NCI-H226 (cell line): ENCODE results near the gene STK35.
"Not testable (repeated sequence)": the region's sequence is repeated elsewhere in the genome, so short reads cannot be mapped to it uniquely, and the experiment has no call there.

Experiments used
- DNase-seq: peaks from one replicate; pipeline ENCODE4 v3.0.0-alpha.2; 2015

Gene STK35

GRCh38 chr20:2163757-2164156 is 62.1 kb downstream of the STK35 start:
- DNase-seq: no peak

GRCh38 chr20:2164421-2164820 is 62.8 kb downstream of the STK35 start:
- DNase-seq: no peak

DNA sequence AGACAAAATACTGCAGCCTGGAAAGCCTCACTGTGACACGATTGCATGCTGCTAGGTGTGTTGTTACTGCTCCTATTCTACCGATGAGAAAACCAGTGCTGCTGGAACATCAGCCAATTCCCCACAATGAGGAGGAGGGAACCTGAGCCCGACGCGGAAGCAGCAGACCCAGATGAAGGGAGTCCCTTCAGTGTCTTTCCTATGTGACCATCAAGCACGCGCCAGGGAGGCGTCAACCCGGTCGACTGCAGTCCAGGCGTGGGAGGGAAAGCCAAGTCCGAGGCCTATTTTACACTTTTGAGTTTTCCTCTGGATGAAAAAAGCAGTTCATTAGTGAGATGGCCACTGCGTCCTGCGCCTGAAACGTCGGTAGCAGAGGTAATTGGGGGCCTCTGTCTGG is 63.3 kb downstream of the STK35 start:
- no peak for DNase-seq

- no peak for DNase-seq
These were observed 64.2 kb downstream of the STK35 start for GRCh38 chr20:2165871-2166270.

DNA sequence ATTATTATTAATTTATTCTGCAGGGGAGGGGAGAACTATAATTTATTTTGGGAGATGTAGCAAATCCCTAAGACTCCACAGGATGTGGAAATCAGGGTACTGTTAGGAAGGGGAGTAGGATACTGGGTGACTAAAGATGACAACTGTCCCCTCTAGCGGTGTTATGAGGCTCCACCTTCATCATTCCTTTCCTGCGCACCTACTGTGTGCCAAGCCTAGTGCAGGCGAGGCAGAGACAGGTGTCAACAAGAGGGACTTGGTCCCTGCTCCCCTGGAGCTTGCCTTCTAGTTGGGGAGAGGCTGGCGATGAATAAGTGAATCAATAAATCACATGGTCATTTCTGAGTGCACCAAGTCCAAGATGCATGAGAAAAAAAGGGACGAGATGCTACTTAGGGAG is 65.5 kb downstream of the STK35 start:
- DNase-seq: no peak

DNA sequence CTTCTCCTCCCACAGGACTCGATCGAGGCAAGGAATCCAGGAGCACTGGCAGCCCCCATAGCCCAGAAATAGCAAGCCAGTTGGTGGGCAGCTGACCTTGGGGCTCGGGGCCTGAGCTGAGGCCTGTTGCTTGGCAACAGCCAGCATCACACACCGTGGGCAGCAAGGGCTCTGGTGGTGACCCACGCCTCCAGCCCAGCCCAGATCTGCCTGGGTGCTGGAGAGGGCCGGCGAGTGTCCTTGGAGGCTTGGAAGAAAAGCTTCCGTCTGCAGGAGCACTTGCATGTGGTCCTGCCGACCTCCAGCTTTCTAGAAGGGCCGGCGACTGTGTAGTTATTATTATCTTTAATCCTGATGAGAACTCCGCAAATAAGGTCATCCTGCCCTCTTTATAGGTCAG is 67.3 kb downstream of the STK35 start:
- DNase-seq: no peak

DNA sequence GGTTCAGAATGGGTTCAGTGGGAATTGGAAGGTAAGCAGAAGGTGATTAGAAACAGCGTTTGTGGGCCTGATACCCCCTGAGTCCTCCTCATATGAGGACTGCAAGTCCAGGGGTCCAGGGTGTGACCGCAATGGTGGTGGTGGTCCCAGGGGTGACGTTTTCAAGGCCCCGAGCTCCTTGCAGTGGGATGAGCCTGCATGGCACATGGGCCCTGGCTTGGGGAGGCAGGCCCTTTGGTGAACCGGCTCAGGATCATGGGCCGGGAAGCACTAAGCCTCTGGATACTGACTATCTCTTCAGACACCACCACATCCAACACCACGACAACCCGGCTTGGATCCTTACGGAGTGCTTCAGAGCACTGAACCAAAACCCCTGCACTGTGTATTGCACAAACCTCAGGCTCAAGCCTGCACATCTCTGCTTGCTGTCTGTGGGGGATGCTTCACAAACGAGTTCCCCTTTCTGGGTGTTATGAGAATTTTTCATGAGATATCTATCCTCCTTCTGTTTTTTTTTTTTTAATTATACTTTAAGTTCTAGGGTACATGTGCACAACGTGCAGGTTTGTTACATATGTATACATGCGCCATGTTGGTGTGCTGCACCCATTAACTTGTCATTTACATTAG is 67.9 kb downstream of the STK35 start:
- DNase-seq: no peak

GRCh38 chr20:2170404-2170803 is 68.8 kb downstream of the STK35 start:
- DNase-seq: no peak

- DNase-seq: no peak
These were observed 69.7 kb downstream of the STK35 start for GRCh38 chr20:2171266-2171790.

- DNase-seq: not testable (repeated sequence)
These were observed 70.2 kb downstream of the STK35 start for GRCh38 chr20:2171840-2172239.

DNA sequence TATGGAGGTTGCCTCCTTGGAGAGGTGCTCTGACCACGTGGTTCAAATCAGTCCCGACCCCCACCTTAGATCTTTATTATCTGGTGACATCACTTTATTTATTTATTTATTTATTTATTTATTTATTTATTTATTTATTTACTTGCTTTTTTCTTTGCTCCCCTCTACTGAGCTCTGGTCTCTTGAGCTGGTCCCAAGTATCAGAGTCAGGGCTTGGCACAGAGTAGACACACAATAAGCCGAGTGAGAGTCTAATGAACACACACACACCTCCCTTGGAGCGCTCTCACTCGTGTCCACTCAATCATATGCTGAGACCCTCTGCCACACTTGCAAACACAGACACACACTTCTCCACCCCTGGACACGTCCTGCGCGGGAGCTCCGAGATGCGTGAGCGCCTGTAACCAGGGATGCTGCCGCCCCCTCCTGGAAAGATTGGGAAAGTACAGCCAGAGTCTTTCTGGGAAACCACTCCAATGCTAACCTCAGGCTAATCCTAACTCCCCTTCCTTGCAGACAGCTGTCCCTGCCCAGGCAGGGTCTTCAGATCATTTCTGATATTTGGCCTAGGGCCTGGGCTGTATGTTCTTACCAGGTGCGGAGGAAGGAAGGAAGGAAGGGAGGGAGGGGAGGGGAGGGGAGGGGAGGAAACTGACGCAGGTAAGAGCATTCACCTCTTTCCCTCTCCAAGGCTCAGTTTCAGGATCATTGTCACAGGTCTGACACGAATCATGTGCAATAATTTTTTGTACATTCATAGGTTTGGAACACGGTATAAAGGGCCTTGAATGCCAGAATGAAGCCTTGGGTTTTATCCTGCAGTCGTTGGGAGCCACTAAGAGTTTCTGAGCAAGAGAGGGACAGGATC is 70.9 kb downstream of the STK35 start:
- no peak for DNase-seq

DNA sequence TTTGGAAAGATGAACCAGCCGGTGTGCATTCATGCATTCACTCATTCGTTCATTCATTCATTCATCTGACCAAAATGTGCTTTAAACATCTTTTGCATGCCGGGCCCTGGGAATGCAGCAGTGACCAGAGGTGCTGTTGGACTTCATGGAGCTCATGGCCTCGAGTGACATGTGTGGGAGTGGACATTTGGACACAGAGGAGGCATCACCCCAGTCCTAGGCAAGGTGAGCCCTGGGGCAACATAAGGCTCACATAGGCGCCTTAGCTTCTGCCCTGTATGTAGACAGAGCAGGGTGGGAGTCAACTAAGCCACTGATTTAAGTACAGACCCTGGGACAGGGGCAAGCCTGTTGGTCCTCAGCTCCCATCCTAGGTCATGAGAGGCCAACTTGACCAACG is 71.6 kb downstream of the STK35 start:
- DNase-seq: no peak

- DNase-seq: no peak
These were observed 72.4 kb downstream of the STK35 start for GRCh38 chr20:2174067-2174466.

GRCh38 chr20:2176946-2177345 is 75.3 kb downstream of the STK35 start:
- no peak for DNase-seq

DNA sequence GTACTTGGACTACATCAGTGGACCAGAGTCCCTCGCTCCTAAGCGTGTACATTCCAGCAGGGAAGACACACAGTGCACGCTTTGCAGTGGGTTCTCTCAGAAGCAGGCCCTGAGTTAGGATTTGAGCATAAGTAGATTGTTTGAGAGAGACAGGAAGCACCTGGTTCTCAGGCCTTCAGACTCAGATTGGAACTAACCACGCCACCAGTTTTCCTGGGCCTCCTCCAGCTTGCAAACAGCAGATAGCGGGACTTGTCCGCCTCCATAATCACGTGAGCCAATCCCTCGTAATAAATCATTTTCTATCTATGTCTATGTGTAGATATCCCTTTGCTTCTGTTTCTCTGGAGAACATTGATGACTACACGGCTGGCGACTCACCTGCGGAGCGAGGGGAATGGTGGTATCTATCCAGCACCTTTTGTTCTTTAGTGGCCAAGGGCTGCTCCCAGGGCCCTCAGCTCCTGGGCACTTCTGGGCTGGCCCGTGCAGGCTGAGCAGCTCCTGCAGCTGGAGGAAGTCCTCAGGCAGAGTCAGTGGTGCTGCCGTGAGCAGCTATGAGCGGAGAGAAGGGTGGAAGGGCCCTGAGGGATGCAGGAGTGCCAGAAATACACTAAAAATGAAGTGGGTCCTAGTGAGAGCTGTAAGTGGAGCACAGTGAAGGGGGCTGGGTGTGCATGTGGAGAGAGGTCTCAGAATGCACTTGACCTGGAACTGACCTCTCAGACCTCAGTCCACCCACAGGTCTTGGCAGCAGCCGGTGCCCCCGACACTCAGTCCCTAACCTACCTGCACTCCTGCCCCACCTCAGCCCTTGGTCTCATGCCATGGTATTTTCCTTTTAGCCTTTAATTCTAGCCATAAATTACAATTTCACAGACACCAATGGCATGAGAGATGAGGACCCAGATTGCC is 76.9 kb downstream of the STK35 start:
- no peak for DNase-seq

DNA sequence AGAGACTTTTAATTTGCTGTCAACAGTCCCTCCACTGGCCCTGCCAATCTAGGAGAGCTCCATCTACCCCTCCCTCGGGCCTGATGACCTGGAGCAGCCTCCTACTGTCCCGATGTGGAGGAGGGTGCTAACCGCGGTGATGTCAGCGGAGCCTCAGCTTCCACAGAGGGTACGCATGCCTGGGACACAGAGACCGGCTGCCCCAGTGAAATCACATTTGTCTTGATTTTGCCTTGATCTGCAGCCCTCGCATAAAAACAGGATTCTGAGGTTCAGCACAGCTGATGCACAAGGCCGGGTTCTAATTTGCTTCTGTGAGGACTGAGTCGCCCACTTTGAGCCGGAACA is 77.6 kb downstream of the STK35 start:
- no peak for DNase-seq

DNA sequence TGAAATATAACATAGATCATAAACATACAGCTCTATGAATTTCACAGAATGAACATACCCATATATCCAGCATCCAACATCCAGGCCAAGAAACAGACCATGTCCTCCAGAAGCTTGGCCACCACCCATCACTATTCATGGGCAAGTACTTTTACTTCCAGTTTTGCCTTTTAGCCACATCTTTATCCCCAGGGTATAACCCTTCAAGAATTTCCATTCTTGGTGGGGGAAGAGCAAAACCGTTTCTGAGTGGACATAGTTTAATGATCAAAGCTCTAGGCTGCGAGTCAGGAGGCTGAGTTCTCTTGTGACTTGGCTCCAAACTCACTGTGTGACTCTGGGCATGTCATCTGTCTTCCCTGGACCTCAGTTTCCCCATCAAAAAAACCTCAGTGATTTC is 78.3 kb downstream of the STK35 start:
- DNase-seq: no peak

GRCh38 chr20:2183381-2183780 is 81.8 kb downstream of the STK35 start:
- DNase-seq: no peak

GRCh38 chr20:2184933-2185332 is 83.3 kb downstream of the STK35 start:
- DNase-seq: not testable (repeated sequence)

DNA sequence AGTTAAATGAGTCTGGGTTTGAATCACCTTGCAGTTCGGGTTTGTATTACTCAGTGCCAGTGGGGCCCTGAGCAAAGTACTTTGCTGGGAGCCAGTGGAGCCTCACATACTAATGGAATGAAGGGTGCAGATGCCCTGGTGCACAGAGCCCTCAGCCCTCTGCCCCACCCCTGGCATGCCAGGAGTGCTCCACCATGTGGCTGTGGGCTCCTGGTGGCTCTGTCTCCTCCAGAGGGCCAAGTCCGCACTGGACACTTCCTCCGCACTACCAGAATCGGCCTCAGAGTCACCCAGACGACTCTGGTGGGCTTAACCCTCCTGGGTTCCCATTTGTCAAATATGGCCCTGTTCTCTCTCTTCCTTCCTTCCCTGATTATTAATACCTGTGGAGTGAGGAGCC is 94.0 kb downstream of the STK35 start:
- no peak for DNase-seq

DNA sequence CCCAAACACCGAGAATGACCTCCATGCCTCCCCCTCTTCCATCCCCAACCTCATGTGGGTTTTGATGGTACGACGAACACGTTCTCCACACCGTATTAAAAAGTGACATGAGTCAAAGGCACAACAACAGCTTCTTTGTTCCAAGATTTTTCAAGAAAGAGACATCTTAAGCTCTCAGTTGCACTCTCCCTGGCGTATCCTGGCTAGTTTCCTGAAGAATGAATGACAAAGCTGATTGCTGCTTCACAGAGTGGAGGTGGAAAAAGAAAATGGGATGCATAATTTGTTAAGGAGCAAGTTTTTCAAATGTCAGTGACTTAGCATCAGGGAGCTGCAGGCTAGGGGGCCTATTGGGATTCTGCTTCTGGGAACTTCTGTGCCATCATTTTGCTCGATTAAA is 95.5 kb downstream of the STK35 start:
- DNase-seq: no peak
